GM12872 (cell line): Measurements from ENCODE around the gene NT5C3B.
A peak's percentile ranks its signal among the peaks of the same experiment; 100 is the strongest.

Source experiments
- CTCF ChIP-seq: IDR thresholded peaks from 3 replicates; pipeline ENCODE4 v1.5.1; 2011; ENCODE audit warnings: low read depth, mild to moderate bottlenecking, low read length, moderate library complexity; ENCODE audit not compliant: insufficient read depth

Gene NT5C3B

DNA sequence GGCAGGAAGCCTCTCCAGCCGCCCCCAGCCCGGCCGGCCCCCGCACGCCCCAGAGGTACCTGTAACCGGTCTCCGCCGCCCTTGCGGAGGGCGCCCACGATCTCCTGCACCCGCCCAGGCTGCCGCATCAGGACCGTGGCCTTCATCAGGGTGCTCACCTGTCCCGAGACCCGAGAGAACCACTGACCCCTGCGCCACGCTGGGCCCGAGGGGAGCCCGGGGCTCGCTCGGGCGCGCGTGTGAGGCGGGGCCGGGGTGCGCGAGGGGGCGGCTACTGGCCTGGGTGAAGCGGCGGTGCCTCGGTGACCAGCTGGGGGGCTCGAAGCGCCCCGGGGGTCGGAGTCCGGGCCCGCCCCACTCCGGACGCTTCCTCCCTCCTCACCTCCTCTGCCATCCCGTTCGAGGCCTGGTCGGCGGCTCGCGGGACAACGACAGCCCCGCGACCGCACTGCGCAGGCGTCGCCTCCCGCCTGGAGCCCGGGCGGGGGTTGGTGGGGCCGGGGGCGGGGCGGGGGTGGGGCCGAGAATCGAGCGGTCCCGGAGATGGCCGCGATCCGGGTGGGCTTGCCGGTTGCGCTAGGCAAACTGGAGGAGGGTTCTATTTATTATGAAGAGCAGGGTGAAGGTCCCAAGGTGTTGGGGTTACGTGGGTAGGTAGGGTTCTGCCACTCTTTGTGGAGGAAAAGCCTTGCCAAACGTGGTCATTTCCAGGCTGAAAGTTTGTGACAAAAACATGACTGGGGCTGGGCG, at the start of gene NT5C3B:
NT5C3B (minus strand) TSS at position 433 of the 750 bp plus-strand sequence; CDS start at position 394, 39 bp downstream.
- no peak for TF ChIP-seq CTCF

GRCh38 chr17:41885733-41886132, 49.7 kb upstream of the NT5C3B start:
- peak; percentile 25; the same call in 1 of the 3 replicates for TF ChIP-seq CTCF

- no peak for TF ChIP-seq CTCF
Measured at GRCh38 chr17:41882756-41883155, 46.7 kb upstream of the NT5C3B start.

GRCh38 chr17:41880130-41880529, 44.1 kb upstream of the NT5C3B start:
- TF ChIP-seq CTCF, result no peak

GRCh38 chr17:41873559-41874292, 37.7 kb upstream of the NT5C3B start:
- no peak for TF ChIP-seq CTCF

DNA sequence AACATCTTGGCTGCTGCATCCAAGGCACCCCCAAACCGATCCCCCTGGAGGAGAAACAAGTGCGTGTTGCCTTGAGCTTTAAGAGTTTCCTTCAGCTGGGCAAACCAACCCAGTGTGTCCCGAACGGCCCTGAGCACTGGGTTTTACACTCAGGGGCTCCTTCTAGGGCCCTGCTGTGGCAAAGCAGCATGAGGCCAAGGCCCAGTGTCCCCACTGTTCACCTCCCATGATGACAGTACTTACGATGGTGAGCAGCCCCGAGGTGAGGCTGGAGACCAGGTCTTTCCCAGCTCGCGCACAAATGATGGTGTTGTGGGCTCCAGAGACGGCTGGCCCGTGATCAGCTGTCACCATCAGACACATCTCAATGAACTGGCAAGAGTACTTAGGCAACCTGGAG, 35.8 kb upstream of the NT5C3B start:
- no peak for TF ChIP-seq CTCF

- TF ChIP-seq CTCF, result no peak
Measured at GRCh38 chr17:41870627-41871026, 34.6 kb upstream of the NT5C3B start.
